ENCODE data around the gene CCNF. TPM values are rescaled to one million over a fixed set of nuclear protein-coding genes. Genes with fewer than 3 reads are reported as not detected.

CCNF gene
- polyA plus RNA-seq, 3 donors, result 0.34 to 0.97 (median 0.68) TPM

DNA sequence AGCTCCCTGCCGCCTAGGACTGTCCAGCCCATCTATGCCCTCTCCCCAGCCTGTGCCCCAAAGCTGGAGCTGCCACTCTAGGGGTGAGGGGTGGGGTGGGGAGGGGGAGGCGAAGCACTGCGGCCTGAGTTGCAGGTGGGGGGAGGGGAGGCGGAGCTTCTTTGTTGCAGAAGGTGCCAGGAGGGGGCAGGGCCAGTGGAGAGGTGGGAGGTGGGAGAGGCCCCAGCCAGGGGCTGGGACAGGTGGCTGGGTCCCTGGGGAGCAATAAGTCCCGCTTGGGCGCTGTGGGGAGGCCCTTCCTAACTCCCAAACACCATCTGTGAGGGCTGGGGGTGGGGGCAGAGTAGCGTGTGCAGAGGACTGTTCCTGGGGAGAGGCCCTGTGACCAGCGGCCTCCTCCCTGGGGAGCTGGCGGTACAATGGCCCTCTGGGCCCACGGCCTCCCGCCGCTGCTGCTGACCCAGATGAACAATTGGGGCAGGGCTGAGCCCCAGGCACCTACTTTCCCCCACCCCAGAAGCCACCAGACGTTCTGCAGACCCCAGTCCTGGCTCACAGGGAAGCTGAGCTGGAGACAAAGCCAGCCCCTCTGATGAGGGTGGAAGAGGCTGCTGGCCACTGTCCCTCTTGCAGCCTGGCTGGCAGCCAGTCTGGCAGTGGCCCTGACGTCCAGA is 39.6 kb downstream of the CCNF start:
- no peak overlapping the region for H3K27ac ChIP-seq (ENCODE audit: low read depth in 1 of 2, low read length in 2 of 2)
- peak overlapping the region in 1 of 3 experiments; percentile 51 for H3K4me3 ChIP-seq (replicated peaks in 1 of 3; ENCODE audit: low read depth in 2 of 3, low read length in 3 of 3)
- WGBS (ENCODE audit: insufficient coverage), result 53% methylated on average over 6 of the region's 14 CpGs
- Mint-ChIP-seq H3K4me1 (peaks cover 25% of the 10 kb centered on the region), H3K9me3 (peaks cover 0 to 13% (median 7%) of the 10 kb centered on the region in 7 donors), H3K27me3 (ENCODE audit: low read depth in 3 of 3) (peaks cover 56 to 74% (median 64%) of the 10 kb centered on the region in 3 donors), H3K36me3 (peaks cover 5 to 12% of the 10 kb centered on the region in 2 donors), H3K27ac (no peak overlapping the region), H3K4me3 (peak overlapping the region in 1 of 2 donors; percentile 79)
- intact Hi-C loops (cut with micrococcal nuclease), result loop anchor here in 1 of 2 donors (5.0 kb wide), 1 partner anchor 33 kb away; no protein-coding TSS in a partner anchor
- TF ChIP-seq, protein P1, sequence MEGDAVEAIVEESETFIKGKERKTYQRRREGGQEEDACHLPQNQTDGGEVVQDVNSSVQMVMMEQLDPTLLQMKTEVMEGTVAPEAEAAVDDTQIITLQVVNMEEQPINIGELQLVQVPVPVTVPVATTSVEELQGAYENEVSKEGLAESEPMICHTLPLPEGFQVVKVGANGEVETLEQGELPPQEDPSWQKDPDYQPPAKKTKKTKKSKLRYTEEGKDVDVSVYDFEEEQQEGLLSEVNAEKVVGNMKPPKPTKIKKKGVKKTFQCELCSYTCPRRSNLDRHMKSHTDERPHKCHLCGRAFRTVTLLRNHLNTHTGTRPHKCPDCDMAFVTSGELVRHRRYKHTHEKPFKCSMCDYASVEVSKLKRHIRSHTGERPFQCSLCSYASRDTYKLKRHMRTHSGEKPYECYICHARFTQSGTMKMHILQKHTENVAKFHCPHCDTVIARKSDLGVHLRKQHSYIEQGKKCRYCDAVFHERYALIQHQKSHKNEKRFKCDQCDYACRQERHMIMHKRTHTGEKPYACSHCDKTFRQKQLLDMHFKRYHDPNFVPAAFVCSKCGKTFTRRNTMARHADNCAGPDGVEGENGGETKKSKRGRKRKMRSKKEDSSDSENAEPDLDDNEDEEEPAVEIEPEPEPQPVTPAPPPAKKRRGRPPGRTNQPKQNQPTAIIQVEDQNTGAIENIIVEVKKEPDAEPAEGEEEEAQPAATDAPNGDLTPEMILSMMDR (IDR thresholded peaks at IDR 0.05), result no peak
- peaks cover 13 to 47% of the 10 kb centered on the region in 2 donors for H3K4me1 ChIP-seq (ENCODE audit: control insufficient read depth in 1 of 2, insufficient read depth in 2 of 2, low read length in 2 of 2)
- H4K20me1 ChIP-seq (ENCODE audit: insufficient read depth, low read length), result peaks cover 30% of the 10 kb centered on the region
- H3K4me2 ChIP-seq (replicated peaks; ENCODE audit: extremely low read depth, low read length, poor library complexity, severe bottlenecking), result no peak overlapping the region
- no peak overlapping the region for H3K9ac ChIP-seq (ENCODE audit: insufficient read depth, low read length, poor library complexity, severe bottlenecking)
- peaks cover 45 to 59% of the 10 kb centered on the region in 2 donors for H3K27me3 ChIP-seq (ENCODE audit: control insufficient read depth in 2 of 2, insufficient read depth in 2 of 2, low read length in 2 of 2)
- no peaks in the 10 kb centered on the region for H3K36me3 ChIP-seq (replicated peaks in 1 of 2; ENCODE audit: control insufficient read depth in 1 of 2, insufficient read depth in 2 of 2, low read length in 2 of 2)
- H2AFZ ChIP-seq (ENCODE audit: insufficient read depth, low read depth, low read length, poor library complexity, severe bottlenecking), result no peak overlapping the region
- no peaks in the 10 kb centered on the region for H3K79me2 ChIP-seq (ENCODE audit: insufficient read depth, low read length)
- peaks cover 0 to 24% of the 10 kb centered on the region in 2 donors for H3K9me3 ChIP-seq (replicated peaks in 1 of 2; ENCODE audit: control insufficient read depth in 1 of 2, insufficient read depth in 1 of 2, low read length in 2 of 2)
- no peak for DNase-seq

DNA sequence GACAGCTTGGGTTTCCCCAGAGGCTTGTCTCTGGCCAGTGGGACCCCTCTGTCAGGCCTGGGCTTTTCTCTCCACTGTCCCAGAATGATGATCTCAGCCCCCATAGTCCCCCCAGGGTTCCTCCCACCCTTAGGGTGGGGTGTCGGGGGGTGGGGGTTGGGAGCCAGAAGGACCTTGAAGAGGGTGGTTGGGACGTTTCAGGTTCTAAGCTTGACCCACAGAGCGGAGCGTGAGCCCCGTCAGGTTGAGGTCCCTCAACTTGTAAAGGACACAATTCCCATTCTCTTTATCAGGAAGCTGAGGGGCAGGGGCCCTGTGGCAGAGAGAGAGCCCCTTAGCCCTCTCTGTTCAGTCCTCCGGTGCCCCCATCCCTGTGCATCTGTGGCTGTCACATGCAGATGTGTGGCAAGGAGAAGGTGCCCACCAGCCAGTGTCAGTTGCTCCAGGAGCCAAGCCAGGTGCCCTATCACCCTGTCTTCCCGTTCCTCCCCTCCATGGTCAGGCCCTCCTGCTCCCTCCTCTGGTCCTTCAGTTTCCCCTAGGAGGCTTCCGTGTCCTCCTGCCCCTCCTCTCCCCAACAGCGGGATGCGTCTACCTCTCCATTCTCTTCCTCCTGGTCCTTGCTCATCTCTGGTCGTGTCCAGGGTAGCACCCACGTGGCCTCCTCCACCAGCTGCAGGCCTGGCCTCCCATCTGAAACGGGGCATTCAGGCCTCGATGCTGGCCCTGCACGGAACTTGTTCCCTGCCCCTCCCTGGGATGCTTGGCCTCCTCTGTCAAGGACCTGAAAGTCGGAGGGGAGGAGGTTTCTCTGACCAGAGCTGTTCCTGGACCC is 40.4 kb downstream of the CCNF start:
- H3K36me3 Mint-ChIP-seq, result peaks cover 5 to 12% of the 10 kb centered on the region in 2 donors
- peaks cover 0 to 24% of the 10 kb centered on the region in 2 donors for H3K9me3 ChIP-seq (replicated peaks in 1 of 2; ENCODE audit: control insufficient read depth in 1 of 2, insufficient read depth in 1 of 2, low read length in 2 of 2)
- peak overlapping the region in 1 of 7 donors; percentile 16 for H3K27ac Mint-ChIP-seq
- no peak for DNase-seq
- H3K79me2 ChIP-seq (ENCODE audit: insufficient read depth, low read length), result peaks cover 5% of the 10 kb centered on the region
- H2AFZ ChIP-seq (ENCODE audit: insufficient read depth, low read depth, low read length, poor library complexity, severe bottlenecking), result no peak overlapping the region
- WGBS (ENCODE audit: insufficient coverage), result 68% methylated on average over 8 of the region's 16 CpGs
- peaks cover 30% of the 10 kb centered on the region for H4K20me1 ChIP-seq (ENCODE audit: insufficient read depth, low read length)
- H3K4me3 Mint-ChIP-seq, result peak overlapping the region in 1 of 2 donors; percentile 86
- H3K9ac ChIP-seq (ENCODE audit: insufficient read depth, low read length, poor library complexity, severe bottlenecking), result no peak overlapping the region
- H3K4me1 ChIP-seq (ENCODE audit: control insufficient read depth in 1 of 2, insufficient read depth in 2 of 2, low read length in 2 of 2), result peaks cover 16 to 53% of the 10 kb centered on the region in 2 donors
- H3K4me1 Mint-ChIP-seq, result peaks cover 25% of the 10 kb centered on the region
- H3K27me3 Mint-ChIP-seq (ENCODE audit: low read depth in 3 of 3), result peaks cover 56 to 74% (median 64%) of the 10 kb centered on the region in 3 donors
- H3K4me3 ChIP-seq (replicated peaks in 1 of 3; ENCODE audit: low read depth in 2 of 3, low read length in 3 of 3), result no peak overlapping the region
- no peak overlapping the region for H3K4me2 ChIP-seq (replicated peaks; ENCODE audit: extremely low read depth, low read length, poor library complexity, severe bottlenecking)
- peaks cover 0 to 13% (median 7%) of the 10 kb centered on the region in 7 donors for H3K9me3 Mint-ChIP-seq
- H3K36me3 ChIP-seq (replicated peaks in 1 of 2; ENCODE audit: control insufficient read depth in 1 of 2, insufficient read depth in 2 of 2, low read length in 2 of 2), result no peaks in the 10 kb centered on the region
- TF ChIP-seq, protein P1 (IDR thresholded peaks at IDR 0.05), result no peak
- intact Hi-C loops (cut with micrococcal nuclease), result loop anchor here (5.0 to 10.0 kb wide), 3 partner anchors 33 to 45 kb away; partner anchors contain the start of gene CCNF (in 1 of the 2)
- no peak overlapping the region for H3K27ac ChIP-seq (ENCODE audit: low read depth in 1 of 2, low read length in 2 of 2)
- H3K27me3 ChIP-seq (ENCODE audit: control insufficient read depth in 2 of 2, insufficient read depth in 2 of 2, low read length in 2 of 2), result peaks cover 45 to 59% of the 10 kb centered on the region in 2 donors

Measured in CD14-positive monocyte (primary cell).